Measurements from ENCODE around the gene COL24A1. TPM values are rescaled to one million over a fixed set of nuclear protein-coding genes. Genes with fewer than 3 reads are reported as not detected.

Gene COL24A1
- total and polyA plus RNA-seq, 2 of the 8 experiments (the other 6 are each of a cell fraction or from before 2014, with no cell fraction given), result 0.23 to 1.1 TPM

- TF ChIP-seq POLR2AphosphoS5 (IDR thresholded peaks at IDR 0.05; ENCODE audit: low read depth, low read length) (no peak), GABPA (IDR thresholded peaks at IDR 0.05; ENCODE audit: borderline replicate concordance, insufficient read depth, low read length) (no peak)
Measured at GRCh38 chr1:85700422-85700821, 456.1 kb downstream of the COL24A1 start (continued).

Data from H1 (cell line).